Renal cortex interstitium (tissue), 11 donors: ENCODE measurements around the gene LAG3. TPM values are rescaled to one million over a fixed set of nuclear protein-coding genes. Genes with fewer than 3 reads are reported as not detected.

ENCODE experiments used
- DNase-seq, 11 donors: peaks; one replicate each; pipeline ENCODE4 v3.0.0-alpha.2; 2013; ENCODE audit warnings: low read depth in 9 of 11, low spot score in 4 of 11; ENCODE audit errors: extremely low read depth in 1 of 11
- polyA plus RNA-seq, 3 donors: library from polyadenylated mRNA; unstranded; fragments of 120-200 nt; gene quantifications; one replicate each; pipeline ENCODE4 v1.2.1, GENCODE V29; 2013; ENCODE audit not compliant: insufficient read length in 3 of 3

The LAG3 gene
- polyA plus RNA-seq, 3 donors, result 1.9 to 2.1 (median 2.1) TPM

- no peak for DNase-seq
Measured at GRCh38 chr12:6783828-6784227, 11.5 kb downstream of the LAG3 start.

GRCh38 chr12:6784296-6784695 lies 12.0 kb downstream of the LAG3 start:
- no peak for DNase-seq

- DNase-seq, result no peak
Measured at GRCh38 chr12:6784761-6785160, 12.4 kb downstream of the LAG3 start.

- DNase-seq, result no peak
Measured at GRCh38 chr12:6786416-6787094, 14.2 kb downstream of the LAG3 start.

- no peak for DNase-seq
Measured at GRCh38 chr12:6787309-6787708, 15.0 kb downstream of the LAG3 start.

GRCh38 chr12:6788972-6789924 lies 16.9 kb downstream of the LAG3 start, which contains the start of gene CD4:
CD4 (plus strand) TSS chr12:6789528; CDS start chr12:6800139, 10,611 bp downstream.
- DNase-seq, result no peak

GRCh38 chr12:6790496-6791150 lies 18.3 kb downstream of the LAG3 start:
- no peak for DNase-seq

GRCh38 chr12:6791931-6792520 lies 19.7 kb downstream of the LAG3 start:
- no peak for DNase-seq

- DNase-seq, result no peak
Measured at GRCh38 chr12:6792522-6793201, 20.3 kb downstream of the LAG3 start.

GRCh38 chr12:6795088-6795487 lies 22.8 kb downstream of the LAG3 start:
- no peak for DNase-seq

GRCh38 chr12:6796576-6796975 lies 24.3 kb downstream of the LAG3 start:
- DNase-seq, result no peak

GRCh38 chr12:6799147-6799546 lies 26.8 kb downstream of the LAG3 start:
- DNase-seq, result no peak

- DNase-seq, result no peak
Measured at GRCh38 chr12:6807170-6807569, 34.9 kb downstream of the LAG3 start.

GRCh38 chr12:6809056-6809455 lies 36.7 kb downstream of the LAG3 start:
- DNase-seq, result no peak

- DNase-seq, result no peak
Measured at GRCh38 chr12:6810758-6811157, 38.4 kb downstream of the LAG3 start.

GRCh38 chr12:6813363-6813762 lies 41.0 kb downstream of the LAG3 start:
- DNase-seq, result no peak

- DNase-seq, result no peak
Measured at GRCh38 chr12:6816598-6816997, 44.3 kb downstream of the LAG3 start.

- no peak for DNase-seq
Measured at GRCh38 chr12:6817098-6817497, 44.8 kb downstream of the LAG3 start.

GRCh38 chr12:6817662-6818157 lies 45.4 kb downstream of the LAG3 start:
- DNase-seq, result no peak
